Parathyroid adenoma (tissue), 2 donors: ENCODE results near the gene CRABP2.

Experiments used
- H2AFZ ChIP-seq: fragments of 300-600 bp; sonication (generic); one replicate; pipeline ENCODE4 v1.7.0; 2017; ENCODE audit warnings: antibody characterized with exemption, mild to moderate bottlenecking
- H3K27ac ChIP-seq: fragments of 300-600 bp; sonication (generic); one replicate; pipeline ENCODE4 v1.7.0; 2017
- H3K27me3 ChIP-seq: fragments of 300-600 bp; sonication (generic); one replicate; pipeline ENCODE4 v1.7.0; 2017; ENCODE audit warnings: low read length; ENCODE audit not compliant: control insufficient read depth, insufficient read depth
- H3K36me3 ChIP-seq: fragments of 300-600 bp; sonication (generic); one replicate; pipeline ENCODE4 v1.7.0; 2017; ENCODE audit warnings: low read length; ENCODE audit not compliant: control insufficient read depth, insufficient read depth
- H3K4me1 ChIP-seq: fragments of 300-600 bp; sonication (generic); one replicate; pipeline ENCODE4 v1.7.0; 2017; ENCODE audit warnings: control low read depth
- H3K4me2 ChIP-seq: fragments of 300-600 bp; sonication (generic); one replicate; pipeline ENCODE4 v1.7.0; 2017; ENCODE audit warnings: low read length
- H3K4me3 ChIP-seq: fragments of 300-600 bp; sonication (generic); one replicate; pipeline ENCODE4 v1.7.0; 2017; ENCODE audit warnings: low read depth, low read length
- H3K79me2 ChIP-seq: fragments of 300-600 bp; sonication (generic); one replicate; pipeline ENCODE4 v1.7.0; 2017; ENCODE audit warnings: control low read depth
- H3K9ac ChIP-seq: fragments of 300-600 bp; sonication (generic); one replicate; pipeline ENCODE4 v1.7.0; 2017; ENCODE audit warnings: mild to moderate bottlenecking
- H3K9me3 ChIP-seq: fragments of 300-600 bp; sonication (generic); one replicate; pipeline ENCODE4 v1.7.0; 2017; ENCODE audit warnings: low read length; ENCODE audit not compliant: control insufficient read depth
- TF ChIP-seq, protein P1 (sequence below): fragments of 300-600 bp; sonication (generic); IDR thresholded peaks from one replicate; pipeline ENCODE4 v1.7.0; 2017; ENCODE audit warnings: antibody characterized with exemption, mild to moderate bottlenecking
- donor health status: primary hyperparathyroidism.

CRABP2 gene

GRCh38 chr1:156662005-156662799 is 43.2 kb downstream of the CRABP2 start:
- no peaks in the 10 kb centered on the region for H3K27me3 ChIP-seq
- no peak overlapping the region for H3K4me3 ChIP-seq
- H3K9ac ChIP-seq, result no peak overlapping the region
- no peaks in the 10 kb centered on the region for H3K79me2 ChIP-seq
- TF ChIP-seq, protein P1, sequence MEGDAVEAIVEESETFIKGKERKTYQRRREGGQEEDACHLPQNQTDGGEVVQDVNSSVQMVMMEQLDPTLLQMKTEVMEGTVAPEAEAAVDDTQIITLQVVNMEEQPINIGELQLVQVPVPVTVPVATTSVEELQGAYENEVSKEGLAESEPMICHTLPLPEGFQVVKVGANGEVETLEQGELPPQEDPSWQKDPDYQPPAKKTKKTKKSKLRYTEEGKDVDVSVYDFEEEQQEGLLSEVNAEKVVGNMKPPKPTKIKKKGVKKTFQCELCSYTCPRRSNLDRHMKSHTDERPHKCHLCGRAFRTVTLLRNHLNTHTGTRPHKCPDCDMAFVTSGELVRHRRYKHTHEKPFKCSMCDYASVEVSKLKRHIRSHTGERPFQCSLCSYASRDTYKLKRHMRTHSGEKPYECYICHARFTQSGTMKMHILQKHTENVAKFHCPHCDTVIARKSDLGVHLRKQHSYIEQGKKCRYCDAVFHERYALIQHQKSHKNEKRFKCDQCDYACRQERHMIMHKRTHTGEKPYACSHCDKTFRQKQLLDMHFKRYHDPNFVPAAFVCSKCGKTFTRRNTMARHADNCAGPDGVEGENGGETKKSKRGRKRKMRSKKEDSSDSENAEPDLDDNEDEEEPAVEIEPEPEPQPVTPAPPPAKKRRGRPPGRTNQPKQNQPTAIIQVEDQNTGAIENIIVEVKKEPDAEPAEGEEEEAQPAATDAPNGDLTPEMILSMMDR, result no peak
- no peak overlapping the region for H2AFZ ChIP-seq
- peak overlapping the region; percentile 29 for H3K27ac ChIP-seq
- no peaks in the 10 kb centered on the region for H3K4me1 ChIP-seq
- no peaks in the 10 kb centered on the region for H3K36me3 ChIP-seq
- no peak overlapping the region for H3K4me2 ChIP-seq
- H3K9me3 ChIP-seq, result no peaks in the 10 kb centered on the region

GRCh38 chr1:156660752-156661112 is 44.7 kb downstream of the CRABP2 start:
- Histone ChIP-seq H3K36me3 (no peaks in the 10 kb centered on the region), H3K27ac (peak overlapping the region; percentile 32), H3K27me3 (no peaks in the 10 kb centered on the region), H3K4me2 (no peak overlapping the region), H3K4me3 (no peak overlapping the region), H2AFZ (no peak overlapping the region), H3K79me2 (no peaks in the 10 kb centered on the region), H3K4me1 (no peaks in the 10 kb centered on the region), H3K9ac (no peak overlapping the region), H3K9me3 (no peaks in the 10 kb centered on the region)
- TF ChIP-seq, protein P1, result no peak

GRCh38 chr1:156659988-156660751 is 45.2 kb downstream of the CRABP2 start:
- Histone ChIP-seq H3K4me2 (peak overlapping the region; percentile 3), H3K4me1 (no peaks in the 10 kb centered on the region), H3K9ac (no peak overlapping the region), H3K9me3 (no peaks in the 10 kb centered on the region), H3K27ac (no peak overlapping the region), H3K4me3 (no peak overlapping the region), H3K36me3 (no peaks in the 10 kb centered on the region), H3K79me2 (no peaks in the 10 kb centered on the region), H2AFZ (peak overlapping the region; percentile 33), H3K27me3 (no peaks in the 10 kb centered on the region)
- TF ChIP-seq, protein P1, result peak; percentile 94

GRCh38 chr1:156659661-156659987 is 45.8 kb downstream of the CRABP2 start:
- TF ChIP-seq, protein P1, result no peak
- Histone ChIP-seq H3K27ac (no peak overlapping the region), H3K9ac (no peak overlapping the region), H3K4me1 (no peaks in the 10 kb centered on the region), H2AFZ (peak overlapping the region; percentile 33), H3K27me3 (no peaks in the 10 kb centered on the region), H3K4me2 (peak overlapping the region; percentile 3), H3K36me3 (no peaks in the 10 kb centered on the region), H3K4me3 (no peak overlapping the region), H3K9me3 (no peaks in the 10 kb centered on the region), H3K79me2 (no peaks in the 10 kb centered on the region)
